Measurements from ENCODE around the gene MTHFD1. TPM values are rescaled to one million over a fixed set of nuclear protein-coding genes. Genes with fewer than 3 reads are reported as not detected.

The MTHFD1 gene
- total and polyA plus RNA-seq, 9 of the 15 experiments (the other 6 are each of a cell fraction or from before 2014, with no cell fraction given): 66.7 to 158 (median 90.9) TPM

DNA sequence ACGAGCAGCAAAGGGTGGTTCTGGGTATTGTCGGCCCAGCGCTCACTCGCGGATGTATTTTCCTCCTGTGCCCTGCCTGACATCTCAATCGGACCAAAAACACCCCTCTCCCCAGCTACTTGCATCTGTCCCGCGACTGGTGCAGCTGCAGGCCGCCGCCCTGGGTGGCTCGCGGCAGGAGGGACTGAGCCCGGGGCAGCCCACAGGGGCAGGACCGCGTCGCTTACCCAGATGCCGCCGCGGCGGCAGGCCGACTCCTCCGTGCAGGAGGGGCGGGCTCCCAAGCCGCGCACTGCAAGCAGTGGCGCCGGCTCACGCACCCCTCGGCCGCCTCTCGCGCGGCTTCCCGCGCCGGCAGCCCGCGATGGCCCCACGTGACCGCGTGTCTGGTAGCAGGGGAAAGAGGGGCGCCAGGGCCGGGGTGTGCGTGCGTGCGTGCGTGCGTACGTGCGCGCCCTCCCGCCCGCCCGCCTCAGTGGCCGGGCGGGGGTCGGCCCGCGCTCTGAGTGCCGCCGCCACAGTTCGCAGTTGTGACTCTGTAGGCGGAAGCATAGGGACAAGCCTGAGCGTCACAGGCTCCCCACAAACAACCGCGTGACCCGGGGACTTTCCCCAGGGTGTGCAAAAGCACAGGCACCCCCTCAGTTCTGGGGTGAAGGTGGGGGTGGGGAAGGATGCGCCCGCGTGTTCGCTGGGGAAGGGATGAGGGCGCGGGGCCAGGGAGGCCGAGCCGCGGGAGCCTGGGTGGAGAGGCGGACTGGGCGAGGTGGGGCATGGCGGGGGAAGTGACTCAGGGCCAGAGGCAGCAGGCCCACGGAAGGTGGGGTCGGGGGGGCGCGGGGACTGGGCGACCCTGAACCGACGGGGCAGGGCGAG is 115.5 kb downstream of the MTHFD1 start, which contains the start of gene ZBTB25 (continued):
- TF ChIP-seq ZNF24 (IDR thresholded peaks at IDR 0.05) (no peak), ZNF77 (CRISPR knock-in tag; IDR thresholded peaks at IDR 0.05) (no peak), GABPB2 (CRISPR knock-in tag; conservative IDR thresholded peaks at IDR 0.05) (no peak), ZNF316 (IDR thresholded peaks at IDR 0.05) (no peak), C11orf30 (IDR thresholded peaks at IDR 0.05; ENCODE audit: low read depth) (no peak), FOXJ2 (tag; IDR thresholded peaks at IDR 0.05) (no peak)
- TF ChIP-seq, protein P1, sequence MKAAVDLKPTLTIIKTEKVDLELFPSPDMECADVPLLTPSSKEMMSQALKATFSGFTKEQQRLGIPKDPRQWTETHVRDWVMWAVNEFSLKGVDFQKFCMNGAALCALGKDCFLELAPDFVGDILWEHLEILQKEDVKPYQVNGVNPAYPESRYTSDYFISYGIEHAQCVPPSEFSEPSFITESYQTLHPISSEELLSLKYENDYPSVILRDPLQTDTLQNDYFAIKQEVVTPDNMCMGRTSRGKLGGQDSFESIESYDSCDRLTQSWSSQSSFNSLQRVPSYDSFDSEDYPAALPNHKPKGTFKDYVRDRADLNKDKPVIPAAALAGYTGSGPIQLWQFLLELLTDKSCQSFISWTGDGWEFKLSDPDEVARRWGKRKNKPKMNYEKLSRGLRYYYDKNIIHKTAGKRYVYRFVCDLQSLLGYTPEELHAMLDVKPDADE (conservative IDR thresholded peaks at IDR 0.05; ENCODE audit: control insufficient read depth, low read depth, low read length): no peak
- TF ChIP-seq, protein P2, sequence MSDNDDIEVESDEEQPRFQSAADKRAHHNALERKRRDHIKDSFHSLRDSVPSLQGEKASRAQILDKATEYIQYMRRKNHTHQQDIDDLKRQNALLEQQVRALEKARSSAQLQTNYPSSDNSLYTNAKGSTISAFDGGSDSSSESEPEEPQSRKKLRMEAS (CRISPR knock-in tag; IDR thresholded peaks at IDR 0.05): peak; percentile 67
- TF ChIP-seq, protein P3, sequence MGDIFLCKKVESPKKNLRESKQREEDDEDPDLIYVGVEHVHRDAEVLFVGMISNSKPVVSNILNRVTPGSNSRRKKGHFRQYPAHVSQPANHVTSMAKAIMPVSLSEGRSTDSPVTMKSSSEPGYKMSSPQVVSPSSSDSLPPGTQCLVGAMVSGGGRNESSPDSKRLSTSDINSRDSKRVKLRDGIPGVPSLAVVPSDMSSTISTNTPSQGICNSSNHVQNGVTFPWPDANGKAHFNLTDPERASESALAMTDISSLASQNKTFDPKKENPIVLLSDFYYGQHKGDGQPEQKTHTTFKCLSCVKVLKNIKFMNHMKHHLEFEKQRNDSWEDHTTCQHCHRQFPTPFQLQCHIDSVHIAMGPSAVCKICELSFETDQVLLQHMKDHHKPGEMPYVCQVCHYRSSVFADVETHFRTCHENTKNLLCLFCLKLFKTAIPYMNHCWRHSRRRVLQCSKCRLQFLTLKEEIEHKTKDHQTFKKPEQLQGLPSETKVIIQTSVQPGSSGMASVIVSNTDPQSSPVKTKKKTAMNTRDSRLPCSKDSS (IDR thresholded peaks at IDR 0.05; ENCODE audit: low read depth, partially characterized antibody): no peak
- TF ChIP-seq, protein P4, sequence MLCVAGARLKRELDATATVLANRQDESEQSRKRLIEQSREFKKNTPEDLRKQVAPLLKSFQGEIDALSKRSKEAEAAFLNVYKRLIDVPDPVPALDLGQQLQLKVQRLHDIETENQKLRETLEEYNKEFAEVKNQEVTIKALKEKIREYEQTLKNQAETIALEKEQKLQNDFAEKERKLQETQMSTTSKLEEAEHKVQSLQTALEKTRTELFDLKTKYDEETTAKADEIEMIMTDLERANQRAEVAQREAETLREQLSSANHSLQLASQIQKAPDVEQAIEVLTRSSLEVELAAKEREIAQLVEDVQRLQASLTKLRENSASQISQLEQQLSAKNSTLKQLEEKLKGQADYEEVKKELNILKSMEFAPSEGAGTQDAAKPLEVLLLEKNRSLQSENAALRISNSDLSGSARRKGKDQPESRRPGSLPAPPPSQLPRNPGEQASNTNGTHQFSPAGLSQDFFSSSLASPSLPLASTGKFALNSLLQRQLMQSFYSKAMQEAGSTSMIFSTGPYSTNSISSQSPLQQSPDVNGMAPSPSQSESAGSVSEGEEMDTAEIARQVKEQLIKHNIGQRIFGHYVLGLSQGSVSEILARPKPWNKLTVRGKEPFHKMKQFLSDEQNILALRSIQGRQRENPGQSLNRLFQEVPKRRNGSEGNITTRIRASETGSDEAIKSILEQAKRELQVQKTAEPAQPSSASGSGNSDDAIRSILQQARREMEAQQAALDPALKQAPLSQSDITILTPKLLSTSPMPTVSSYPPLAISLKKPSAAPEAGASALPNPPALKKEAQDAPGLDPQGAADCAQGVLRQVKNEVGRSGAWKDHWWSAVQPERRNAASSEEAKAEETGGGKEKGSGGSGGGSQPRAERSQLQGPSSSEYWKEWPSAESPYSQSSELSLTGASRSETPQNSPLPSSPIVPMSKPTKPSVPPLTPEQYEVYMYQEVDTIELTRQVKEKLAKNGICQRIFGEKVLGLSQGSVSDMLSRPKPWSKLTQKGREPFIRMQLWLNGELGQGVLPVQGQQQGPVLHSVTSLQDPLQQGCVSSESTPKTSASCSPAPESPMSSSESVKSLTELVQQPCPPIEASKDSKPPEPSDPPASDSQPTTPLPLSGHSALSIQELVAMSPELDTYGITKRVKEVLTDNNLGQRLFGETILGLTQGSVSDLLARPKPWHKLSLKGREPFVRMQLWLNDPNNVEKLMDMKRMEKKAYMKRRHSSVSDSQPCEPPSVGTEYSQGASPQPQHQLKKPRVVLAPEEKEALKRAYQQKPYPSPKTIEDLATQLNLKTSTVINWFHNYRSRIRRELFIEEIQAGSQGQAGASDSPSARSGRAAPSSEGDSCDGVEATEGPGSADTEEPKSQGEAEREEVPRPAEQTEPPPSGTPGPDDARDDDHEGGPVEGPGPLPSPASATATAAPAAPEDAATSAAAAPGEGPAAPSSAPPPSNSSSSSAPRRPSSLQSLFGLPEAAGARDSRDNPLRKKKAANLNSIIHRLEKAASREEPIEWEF (CRISPR knock-in tag; IDR thresholded peaks at IDR 0.05): no peak
- TF ChIP-seq, protein P5, sequence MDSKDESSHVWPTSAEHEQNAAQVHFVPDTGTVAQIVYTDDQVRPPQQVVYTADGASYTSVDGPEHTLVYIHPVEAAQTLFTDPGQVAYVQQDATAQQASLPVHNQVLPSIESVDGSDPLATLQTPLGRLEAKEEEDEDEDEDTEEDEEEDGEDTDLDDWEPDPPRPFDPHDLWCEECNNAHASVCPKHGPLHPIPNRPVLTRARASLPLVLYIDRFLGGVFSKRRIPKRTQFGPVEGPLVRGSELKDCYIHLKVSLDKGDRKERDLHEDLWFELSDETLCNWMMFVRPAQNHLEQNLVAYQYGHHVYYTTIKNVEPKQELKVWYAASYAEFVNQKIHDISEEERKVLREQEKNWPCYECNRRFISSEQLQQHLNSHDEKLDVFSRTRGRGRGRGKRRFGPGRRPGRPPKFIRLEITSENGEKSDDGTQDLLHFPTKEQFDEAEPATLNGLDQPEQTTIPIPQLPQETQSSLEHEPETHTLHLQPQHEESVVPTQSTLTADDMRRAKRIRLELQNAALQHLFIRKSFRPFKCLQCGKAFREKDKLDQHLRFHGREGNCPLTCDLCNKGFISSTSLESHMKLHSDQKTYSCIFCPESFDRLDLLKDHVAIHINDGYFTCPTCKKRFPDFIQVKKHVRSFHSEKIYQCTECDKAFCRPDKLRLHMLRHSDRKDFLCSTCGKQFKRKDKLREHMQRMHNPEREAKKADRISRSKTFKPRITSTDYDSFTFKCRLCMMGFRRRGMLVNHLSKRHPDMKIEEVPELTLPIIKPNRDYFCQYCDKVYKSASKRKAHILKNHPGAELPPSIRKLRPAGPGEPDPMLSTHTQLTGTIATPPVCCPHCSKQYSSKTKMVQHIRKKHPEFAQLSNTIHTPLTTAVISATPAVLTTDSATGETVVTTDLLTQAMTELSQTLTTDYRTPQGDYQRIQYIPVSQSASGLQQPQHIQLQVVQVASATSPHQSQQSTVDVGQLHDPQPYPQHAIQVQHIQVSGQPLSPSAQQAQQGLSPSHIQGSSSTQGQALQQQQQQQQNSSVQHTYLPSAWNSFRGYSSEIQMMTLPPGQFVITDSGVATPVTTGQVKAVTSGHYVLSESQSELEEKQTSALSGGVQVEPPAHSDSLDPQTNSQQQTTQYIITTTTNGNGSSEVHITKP (IDR thresholded peaks at IDR 0.05; ENCODE audit: partially characterized antibody): peak; percentile 47
- TF ChIP-seq, protein P6, sequence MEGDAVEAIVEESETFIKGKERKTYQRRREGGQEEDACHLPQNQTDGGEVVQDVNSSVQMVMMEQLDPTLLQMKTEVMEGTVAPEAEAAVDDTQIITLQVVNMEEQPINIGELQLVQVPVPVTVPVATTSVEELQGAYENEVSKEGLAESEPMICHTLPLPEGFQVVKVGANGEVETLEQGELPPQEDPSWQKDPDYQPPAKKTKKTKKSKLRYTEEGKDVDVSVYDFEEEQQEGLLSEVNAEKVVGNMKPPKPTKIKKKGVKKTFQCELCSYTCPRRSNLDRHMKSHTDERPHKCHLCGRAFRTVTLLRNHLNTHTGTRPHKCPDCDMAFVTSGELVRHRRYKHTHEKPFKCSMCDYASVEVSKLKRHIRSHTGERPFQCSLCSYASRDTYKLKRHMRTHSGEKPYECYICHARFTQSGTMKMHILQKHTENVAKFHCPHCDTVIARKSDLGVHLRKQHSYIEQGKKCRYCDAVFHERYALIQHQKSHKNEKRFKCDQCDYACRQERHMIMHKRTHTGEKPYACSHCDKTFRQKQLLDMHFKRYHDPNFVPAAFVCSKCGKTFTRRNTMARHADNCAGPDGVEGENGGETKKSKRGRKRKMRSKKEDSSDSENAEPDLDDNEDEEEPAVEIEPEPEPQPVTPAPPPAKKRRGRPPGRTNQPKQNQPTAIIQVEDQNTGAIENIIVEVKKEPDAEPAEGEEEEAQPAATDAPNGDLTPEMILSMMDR (IDR thresholded peaks at IDR 0.05 in 2 of 3, conservative IDR thresholded peaks at IDR 0.05 in 1 of 3; ENCODE audit: insufficient read depth in 2 of 3, low read depth in 1 of 3, low read length in 3 of 3): no peak
